A549 (cell line): ENCODE measurements around the gene PASD1. TPM values are rescaled to one million over a fixed set of nuclear protein-coding genes. Genes with fewer than 3 reads are reported as not detected.

Experiments used
- ATAC-seq, 2 experiments: fragments of 200-7000 bp in 1 of 2; fragments of >200 bp in 1 of 2; cut with Nextera tagmentation in 1 of 2; cut with Tn5 transposase in 1 of 2; 3 replicates each; pipeline versions ENCODE4 v1.8.0 to v1.9.1; 2018 to 2020; ENCODE audit warnings: mild to moderate bottlenecking in 1 of 2, moderate library complexity in 1 of 2
- CTCF ChIA-PET: fragments of 300-600 bp; sonication (Branson Sonifier 250); formaldehyde crosslinking; extraction: SDS; loops from one replicate; lab custom pipeline; 2021; ENCODE audit warnings: antibody characterized with exemption, inconsistent platforms; lab: Yijun Ruan, JAX
- POLR2A ChIA-PET: fragments of 350-600 bp; formaldehyde crosslinking; extraction: SDS; loops from one replicate; lab custom pipeline; 2021; ENCODE audit warnings: antibody characterized with exemption, inconsistent platforms; lab: Yijun Ruan, JAX
- DNase-seq, 2 experiments: peaks; one replicate each; pipeline versions ENCODE4 v3.0.0 to v3.0.0-alpha.2; 2011 to 2016; ENCODE audit warnings: low read depth in 1 of 2, low spot score in 1 of 2
- FAIRE-seq: peaks from 2 replicates; lab custom pipeline; 2011; peaks lifted over from hg19 to GRCh38; lab: Jason Lieb, UNC
- H3K27ac ChIP-seq, 2 experiments: fragments of >200 bp; sonication (Bioruptor Twin); formaldehyde crosslinking; 3 replicates each; pipeline ENCODE4 v1.5.1; 2016 to 2017
- H3K4me1 ChIP-seq: fragments of >200 bp; sonication (Bioruptor Twin); formaldehyde crosslinking; 3 replicates; pipeline ENCODE4 v1.6.1; 2016
- H3K4me2 ChIP-seq: fragments of >200 bp; sonication (Bioruptor Twin); formaldehyde crosslinking; 3 replicates; pipeline ENCODE4 v1.6.1; 2016
- H3K4me3 ChIP-seq: fragments of >200 bp; sonication (Bioruptor Twin); formaldehyde crosslinking; 3 replicates; pipeline ENCODE4 v1.5.1; 2016
- H3K9me3 ChIP-seq: fragments of >200 bp; sonication (Bioruptor Twin); formaldehyde crosslinking; 3 replicates; pipeline ENCODE4 v1.6.1; 2016
- ATOH8 ChIP-seq: fragments of 250-450 bp; sonication (Bioruptor Pico); IDR thresholded peaks from 2 replicates; pipeline ENCODE4 v1.5.0; 2020; ENCODE audit warnings: low read depth, mild to moderate bottlenecking, moderate library complexity
- EHMT2 ChIP-seq: fragments of 200-600 bp; sonication (generic); IDR thresholded peaks from 2 replicates; pipeline ENCODE4 v1.6.1; 2016; ENCODE audit warnings: antibody characterized with exemption, low read depth, mild to moderate bottlenecking, moderate library complexity
- ELK1 ChIP-seq: fragments of 150-350 bp; IDR thresholded peaks from 2 replicates; pipeline ENCODE4 v1.6.1; 2014; ENCODE audit warnings: low read depth, mild to moderate bottlenecking, low read length
- ESRRA ChIP-seq: fragments of 150-350 bp; IDR thresholded peaks from 2 replicates; pipeline ENCODE4 v1.6.1; 2014; ENCODE audit warnings: mild to moderate bottlenecking, low read length, borderline replicate concordance
- FOXS1 ChIP-seq: fragments of 250-450 bp; sonication (Bioruptor Pico); IDR thresholded peaks from 2 replicates; pipeline ENCODE4 v1.5.0; 2020; ENCODE audit warnings: mild to moderate bottlenecking, moderate library complexity
- HOXA7 ChIP-seq: fragments of 250-450 bp; sonication (Bioruptor Pico); IDR thresholded peaks from 2 replicates; pipeline ENCODE4 v1.5.0; 2020; ENCODE audit warnings: mild to moderate bottlenecking, moderate library complexity
- HOXB13 ChIP-seq: fragments of 250-450 bp; sonication (Bioruptor Pico); IDR thresholded peaks from 2 replicates; pipeline ENCODE4 v1.5.0; 2020; ENCODE audit warnings: low read depth, mild to moderate bottlenecking, moderate library complexity
- HOXB5 ChIP-seq: fragments of 250-450 bp; sonication (Bioruptor Pico); IDR thresholded peaks from 2 replicates; pipeline ENCODE4 v1.5.0; 2020; ENCODE audit warnings: mild to moderate bottlenecking, moderate library complexity
- KDM1A ChIP-seq: fragments of 200-600 bp; sonication (generic); IDR thresholded peaks from 2 replicates; pipeline ENCODE4 v1.6.1; 2016; ENCODE audit warnings: low read depth, mild to moderate bottlenecking
- MAZ ChIP-seq: fragments of 150-350 bp; IDR thresholded peaks from 2 replicates; pipeline ENCODE4 v1.6.1; 2014; ENCODE audit warnings: antibody characterized with exemption, low read depth, low read length, borderline replicate concordance
- MYC ChIP-seq: IDR thresholded peaks from 2 replicates; pipeline ENCODE4 v1.6.1; 2012; ENCODE audit warnings: mild to moderate bottlenecking, inconsistent platforms, low read length, improper control_type of control experiment, borderline replicate concordance
- PHF8 ChIP-seq: fragments of 200-600 bp; sonication (generic); IDR thresholded peaks from 2 replicates; pipeline ENCODE4 v1.6.1; 2016; ENCODE audit warnings: low read depth, mild to moderate bottlenecking, antibody characterized with exemption, moderate library complexity, borderline replicate concordance
- RARB ChIP-seq: fragments of 250-450 bp; sonication (Bioruptor Pico); IDR thresholded peaks from 2 replicates; pipeline ENCODE4 v1.8.0; 2021; ENCODE audit warnings: mild to moderate bottlenecking, moderate library complexity
- RNF2 ChIP-seq: fragments of 200-600 bp; sonication (generic); IDR thresholded peaks from 2 replicates; pipeline ENCODE4 v1.6.1; 2016; ENCODE audit warnings: low read depth, mild to moderate bottlenecking, antibody characterized with exemption, moderate library complexity, borderline replicate concordance
- SMC3 ChIP-seq: fragments of >200 bp; sonication (Bioruptor Twin); formaldehyde crosslinking; IDR thresholded peaks from 3 replicates; pipeline ENCODE4 v1.6.1; 2018; ENCODE audit warnings: inconsistent platforms
- TP53 ChIP-seq: fragments of 250-450 bp; sonication (Bioruptor Pico); IDR thresholded peaks from 2 replicates; pipeline ENCODE4 v1.5.0; 2021; ENCODE audit warnings: mild to moderate bottlenecking, moderate library complexity
- USF2 ChIP-seq: fragments of 450-650 bp; IDR thresholded peaks from 2 replicates; pipeline ENCODE4 v1.6.1; 2014; ENCODE audit warnings: antibody characterized with exemption
- ZFP36 ChIP-seq: fragments of 450-650 bp; IDR thresholded peaks from 2 replicates; pipeline ENCODE4 v1.6.1; 2014; ENCODE audit warnings: borderline replicate concordance; ENCODE audit not compliant: partially characterized antibody
- WGBS: methylation state at CpG from one replicate; pipeline ENCODE4 v1.1.6; 2017; ENCODE audit errors: missing lambda C conversion rate; 5-methylcytosine and 5-hydroxymethylcytosine counted together
- polyA plus RNA-seq, 4 experiments: library from polyadenylated mRNA; depleted of rRNA in 3 of 4; stranded (reverse); fragments of >200 nt; fragmentation: RNase III in 1 of 4; extraction: RNeasy Plus Mini Kit Qiagen cat#74134 plus additional on column Dnase treatment in 1 of 4; gene quantifications; 2 replicates in 3 of 4; 3 replicates in 1 of 4; pipeline ENCODE4 v1.2.3, GENCODE V29; 2011 to 2017
- TF ChIP-seq, protein P1 (sequence below): fragments of >200 bp; sonication (Bioruptor Twin); formaldehyde crosslinking; IDR thresholded peaks from 3 replicates; pipeline ENCODE4 v1.6.1; 2016
- TF ChIP-seq, protein P2 (sequence below): fragments of >200 bp; sonication (Bioruptor Twin); formaldehyde crosslinking; IDR thresholded peaks from 3 replicates; pipeline ENCODE4 v1.5.1; 2016
- TF ChIP-seq, protein P3 (sequence below): IDR thresholded peaks from 2 replicates; pipeline ENCODE4 v1.6.1; 2012; ENCODE audit warnings: low read depth, borderline replicate concordance

Gene PASD1
- polyA plus RNA-seq, 2 of the 4 experiments (the other 2 are of a cell fraction) = not detected

GRCh38 chrX:151701071-151701470, 137.6 kb downstream of the PASD1 start:
- Histone ChIP-seq H3K4me1 (no peaks in the 10 kb centered on the region), H3K9me3 (no peaks in the 10 kb centered on the region), H3K27ac (no peak overlapping the region), H3K4me2 (no peak overlapping the region), H3K4me3 (no peak overlapping the region)
- ChIA-PET POLR2A (no interaction called here), CTCF (no interaction called here)
- TF ChIP-seq KDM1A (no peak), EHMT2 (no peak), HOXA7 (CRISPR knock-in tag) (no peak), PHF8 (no peak), SMC3 (no peak)
- TF ChIP-seq, protein P1, sequence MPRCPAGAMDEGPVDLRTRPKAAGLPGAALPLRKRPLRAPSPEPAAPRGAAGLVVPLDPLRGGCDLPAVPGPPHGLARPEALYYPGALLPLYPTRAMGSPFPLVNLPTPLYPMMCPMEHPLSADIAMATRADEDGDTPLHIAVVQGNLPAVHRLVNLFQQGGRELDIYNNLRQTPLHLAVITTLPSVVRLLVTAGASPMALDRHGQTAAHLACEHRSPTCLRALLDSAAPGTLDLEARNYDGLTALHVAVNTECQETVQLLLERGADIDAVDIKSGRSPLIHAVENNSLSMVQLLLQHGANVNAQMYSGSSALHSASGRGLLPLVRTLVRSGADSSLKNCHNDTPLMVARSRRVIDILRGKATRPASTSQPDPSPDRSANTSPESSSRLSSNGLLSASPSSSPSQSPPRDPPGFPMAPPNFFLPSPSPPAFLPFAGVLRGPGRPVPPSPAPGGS = no peak
- TF ChIP-seq, protein P2, sequence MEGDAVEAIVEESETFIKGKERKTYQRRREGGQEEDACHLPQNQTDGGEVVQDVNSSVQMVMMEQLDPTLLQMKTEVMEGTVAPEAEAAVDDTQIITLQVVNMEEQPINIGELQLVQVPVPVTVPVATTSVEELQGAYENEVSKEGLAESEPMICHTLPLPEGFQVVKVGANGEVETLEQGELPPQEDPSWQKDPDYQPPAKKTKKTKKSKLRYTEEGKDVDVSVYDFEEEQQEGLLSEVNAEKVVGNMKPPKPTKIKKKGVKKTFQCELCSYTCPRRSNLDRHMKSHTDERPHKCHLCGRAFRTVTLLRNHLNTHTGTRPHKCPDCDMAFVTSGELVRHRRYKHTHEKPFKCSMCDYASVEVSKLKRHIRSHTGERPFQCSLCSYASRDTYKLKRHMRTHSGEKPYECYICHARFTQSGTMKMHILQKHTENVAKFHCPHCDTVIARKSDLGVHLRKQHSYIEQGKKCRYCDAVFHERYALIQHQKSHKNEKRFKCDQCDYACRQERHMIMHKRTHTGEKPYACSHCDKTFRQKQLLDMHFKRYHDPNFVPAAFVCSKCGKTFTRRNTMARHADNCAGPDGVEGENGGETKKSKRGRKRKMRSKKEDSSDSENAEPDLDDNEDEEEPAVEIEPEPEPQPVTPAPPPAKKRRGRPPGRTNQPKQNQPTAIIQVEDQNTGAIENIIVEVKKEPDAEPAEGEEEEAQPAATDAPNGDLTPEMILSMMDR = no peak
- WGBS = 86% methylated on average over 1 of the region's 4 CpGs
- DNase-seq = no peak
- FAIRE-seq = no peak
- ATAC-seq = no peak

DNA sequence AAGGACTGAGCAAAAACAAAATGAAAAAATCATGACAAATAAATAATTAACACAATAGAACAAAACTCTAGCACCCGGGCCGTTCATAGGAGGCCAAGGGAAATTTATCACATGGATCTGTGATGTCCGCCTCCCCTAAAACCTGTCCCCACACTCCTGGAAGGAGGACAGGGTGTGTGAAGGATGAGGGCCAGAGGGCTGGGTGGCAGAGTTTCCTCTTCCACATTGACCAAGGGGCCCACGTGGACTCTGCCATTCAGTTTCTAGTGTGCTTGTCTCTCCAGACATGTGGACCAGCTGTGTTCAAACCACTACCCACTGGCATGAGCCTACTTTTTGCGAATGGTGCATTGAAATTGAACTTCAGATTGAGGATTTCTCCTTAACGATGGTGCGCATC, 138.1 kb downstream of the PASD1 start:
- no peak overlapping the region for H3K4me2 ChIP-seq
- no peak overlapping the region for H3K4me3 ChIP-seq
- no peak overlapping the region for H3K27ac ChIP-seq
- ChIA-PET POLR2A (no interaction called here), CTCF (no interaction called here)
- no peak for ATAC-seq
- no peak for TF ChIP-seq ZFP36
- no peak for TF ChIP-seq HOXB5 (CRISPR knock-in tag)
- TF ChIP-seq USF2 = no peak
- TF ChIP-seq FOXS1 (CRISPR knock-in tag) = no peak
- TF ChIP-seq RARB (CRISPR knock-in tag) = no peak
- no peak for TF ChIP-seq EHMT2
- TF ChIP-seq TP53 (CRISPR knock-in tag) = no peak
- no peak for TF ChIP-seq MAZ
- no peak for TF ChIP-seq MYC
- TF ChIP-seq, all 56 proteins: peak for 0
- H3K4me1 ChIP-seq = no peaks in the 10 kb centered on the region
- DNase-seq (no peak), FAIRE-seq (no peak)
- 48% methylated on average over 7 of the region's 7 CpGs for WGBS
- H3K9me3 ChIP-seq = no peaks in the 10 kb centered on the region

DNA sequence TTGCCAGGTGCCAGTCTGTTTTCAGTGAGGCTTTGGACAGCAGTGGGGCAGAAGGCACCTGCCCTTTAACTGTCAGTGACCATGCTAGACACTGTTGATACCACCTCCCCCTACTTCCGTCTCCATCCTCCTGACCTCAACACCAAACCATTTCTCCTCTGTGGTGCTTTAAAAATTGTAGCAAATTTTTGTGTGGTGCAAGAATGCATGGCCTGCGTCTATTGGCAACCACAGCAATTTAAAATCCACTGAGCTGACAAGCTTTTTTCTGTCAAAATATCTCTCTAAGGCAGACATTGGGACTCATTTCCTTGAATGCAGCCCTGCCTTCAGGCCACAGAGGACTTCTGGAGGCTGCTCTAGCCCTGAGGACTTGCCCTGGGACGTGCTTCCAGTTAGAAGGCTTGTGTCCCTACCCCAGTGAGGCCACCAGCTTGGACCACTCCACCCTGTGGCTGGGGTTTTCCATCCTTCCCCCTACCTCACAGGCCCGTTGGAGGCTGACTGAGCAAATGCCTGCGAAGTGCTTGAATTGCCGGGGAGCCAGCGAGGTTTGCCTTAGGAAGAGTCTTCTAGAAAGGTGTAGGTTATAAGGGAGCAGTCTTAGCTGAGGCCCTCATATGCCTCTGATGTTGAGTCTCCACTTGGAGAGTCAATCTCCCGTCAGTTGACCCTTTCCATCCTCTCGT, 138.7 kb downstream of the PASD1 start:
- WGBS = 54% methylated on average over 8 of the region's 9 CpGs
- ChIA-PET CTCF (interaction anchor here (1.0 to 2.7 kb wide), 3 partner anchors 11 to 169 kb away, joined by 3 to 7 read pairs (median 4); no protein-coding TSS in a partner anchor), POLR2A (no interaction called here)
- Histone ChIP-seq H3K4me1 (no peaks in the 10 kb centered on the region), H3K4me2 (no peak overlapping the region), H3K27ac (no peak overlapping the region), H3K4me3 (no peak overlapping the region), H3K9me3 (no peaks in the 10 kb centered on the region)
- ATAC-seq = no peak
- DNase-seq = no peak
- TF ChIP-seq MAZ = no peak
- TF ChIP-seq ATOH8 (CRISPR knock-in tag) = no peak
- TF ChIP-seq HOXB13 (CRISPR knock-in tag) = no peak
- TF ChIP-seq ELK1 = no peak
- TF ChIP-seq, protein P3, sequence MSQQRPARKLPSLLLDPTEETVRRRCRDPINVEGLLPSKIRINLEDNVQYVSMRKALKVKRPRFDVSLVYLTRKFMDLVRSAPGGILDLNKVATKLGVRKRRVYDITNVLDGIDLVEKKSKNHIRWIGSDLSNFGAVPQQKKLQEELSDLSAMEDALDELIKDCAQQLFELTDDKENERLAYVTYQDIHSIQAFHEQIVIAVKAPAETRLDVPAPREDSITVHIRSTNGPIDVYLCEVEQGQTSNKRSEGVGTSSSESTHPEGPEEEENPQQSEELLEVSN = no peak
- no peak for TF ChIP-seq ESRRA
- TF ChIP-seq FOXS1 (CRISPR knock-in tag) = no peak
- no peak for TF ChIP-seq TP53 (CRISPR knock-in tag)
- TF ChIP-seq RNF2 = no peak
- FAIRE-seq = no peak
